AG09309 (cell line): Measurements from ENCODE around the gene LYPD5.
A peak's percentile ranks its signal among the peaks of the same experiment; 100 is the strongest.
"Not testable (repeated sequence)": the region's sequence is repeated elsewhere in the genome, so short reads cannot be mapped to it uniquely, and the experiment has no call there.

Source experiments
- DNase-seq: peaks from one replicate; pipeline ENCODE4 v3.0.0-alpha.2; 2010; ENCODE audit warnings: low read depth
- H3K4me3 ChIP-seq: 2 replicates; pipeline ENCODE4 v1.5.1; 2011; ENCODE audit warnings: mild to moderate bottlenecking, low read depth, low read length, moderate library complexity; ENCODE audit not compliant: control insufficient read depth
- TF ChIP-seq, protein P1 (sequence below): IDR thresholded peaks from 2 replicates; pipeline ENCODE4 v1.5.1; 2011; ENCODE audit warnings: mild to moderate bottlenecking, low read depth, low read length, inconsistent platforms; ENCODE audit not compliant: insufficient read depth, control insufficient read depth; ENCODE audit errors: missing control alignments

LYPD5 gene

GRCh38 chr19:43765109-43765876 is 37.0 kb downstream of the LYPD5 start:
- H3K4me3 ChIP-seq, result no peak overlapping the region
- TF ChIP-seq, protein P1, sequence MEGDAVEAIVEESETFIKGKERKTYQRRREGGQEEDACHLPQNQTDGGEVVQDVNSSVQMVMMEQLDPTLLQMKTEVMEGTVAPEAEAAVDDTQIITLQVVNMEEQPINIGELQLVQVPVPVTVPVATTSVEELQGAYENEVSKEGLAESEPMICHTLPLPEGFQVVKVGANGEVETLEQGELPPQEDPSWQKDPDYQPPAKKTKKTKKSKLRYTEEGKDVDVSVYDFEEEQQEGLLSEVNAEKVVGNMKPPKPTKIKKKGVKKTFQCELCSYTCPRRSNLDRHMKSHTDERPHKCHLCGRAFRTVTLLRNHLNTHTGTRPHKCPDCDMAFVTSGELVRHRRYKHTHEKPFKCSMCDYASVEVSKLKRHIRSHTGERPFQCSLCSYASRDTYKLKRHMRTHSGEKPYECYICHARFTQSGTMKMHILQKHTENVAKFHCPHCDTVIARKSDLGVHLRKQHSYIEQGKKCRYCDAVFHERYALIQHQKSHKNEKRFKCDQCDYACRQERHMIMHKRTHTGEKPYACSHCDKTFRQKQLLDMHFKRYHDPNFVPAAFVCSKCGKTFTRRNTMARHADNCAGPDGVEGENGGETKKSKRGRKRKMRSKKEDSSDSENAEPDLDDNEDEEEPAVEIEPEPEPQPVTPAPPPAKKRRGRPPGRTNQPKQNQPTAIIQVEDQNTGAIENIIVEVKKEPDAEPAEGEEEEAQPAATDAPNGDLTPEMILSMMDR, result no peak
- peak; percentile 90 for DNase-seq

DNA sequence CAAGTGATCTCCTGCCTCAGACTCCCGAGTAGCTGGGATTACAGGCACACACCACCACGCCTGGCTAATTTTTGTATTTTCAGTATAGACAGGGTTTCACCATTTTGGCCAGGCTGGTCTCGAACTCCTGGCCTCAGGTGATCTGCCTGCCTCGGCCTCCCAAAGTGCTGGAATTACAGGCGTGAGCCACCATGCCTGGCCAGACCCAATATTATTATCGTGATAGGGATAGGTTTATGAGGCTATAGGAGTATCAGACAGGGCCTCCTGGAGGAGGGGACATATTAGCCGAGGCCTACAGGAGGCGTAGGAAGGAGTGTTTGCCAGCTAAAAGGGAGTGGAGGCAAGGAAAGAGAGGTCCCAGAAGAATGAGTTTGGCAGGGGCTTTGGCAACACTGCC is 37.6 kb downstream of the LYPD5 start:
- not testable (repeated sequence) for DNase-seq, H3K4me3 ChIP-seq

DNA sequence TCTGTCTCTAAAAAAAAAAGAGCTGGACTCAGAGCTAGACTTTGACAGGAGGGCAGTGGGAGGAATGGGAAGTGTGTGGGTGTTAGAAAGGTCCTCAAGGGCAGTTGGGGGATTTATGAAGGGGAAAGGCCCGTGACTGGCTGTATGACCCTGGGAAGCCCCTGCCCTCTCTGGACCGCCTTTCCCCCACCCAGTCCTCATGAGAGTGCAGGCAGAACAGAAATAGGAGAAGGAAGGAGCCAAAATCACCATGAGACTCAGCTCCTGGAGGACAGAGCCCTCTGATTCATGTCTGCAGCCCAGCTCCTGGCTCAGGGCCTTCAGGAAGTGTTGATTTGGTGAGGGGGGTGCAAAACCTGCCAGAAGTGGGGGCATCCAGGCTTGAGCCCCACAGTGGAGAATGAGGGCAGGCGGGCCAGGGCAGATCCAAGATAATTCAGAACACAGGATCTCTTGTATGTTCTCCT is 38.7 kb downstream of the LYPD5 start:
- H3K4me3 ChIP-seq, result no peak overlapping the region
- TF ChIP-seq, protein P1, result no peak
- no peak for DNase-seq

GRCh38 chr19:43762814-43763213 is 39.4 kb downstream of the LYPD5 start:
- TF ChIP-seq, protein P1, result no peak
- no peak overlapping the region for H3K4me3 ChIP-seq
- no peak for DNase-seq

GRCh38 chr19:43760941-43761340 is 41.3 kb downstream of the LYPD5 start:
- DNase-seq, result no peak
- no peak overlapping the region for H3K4me3 ChIP-seq
- TF ChIP-seq, protein P1, result no peak

DNA sequence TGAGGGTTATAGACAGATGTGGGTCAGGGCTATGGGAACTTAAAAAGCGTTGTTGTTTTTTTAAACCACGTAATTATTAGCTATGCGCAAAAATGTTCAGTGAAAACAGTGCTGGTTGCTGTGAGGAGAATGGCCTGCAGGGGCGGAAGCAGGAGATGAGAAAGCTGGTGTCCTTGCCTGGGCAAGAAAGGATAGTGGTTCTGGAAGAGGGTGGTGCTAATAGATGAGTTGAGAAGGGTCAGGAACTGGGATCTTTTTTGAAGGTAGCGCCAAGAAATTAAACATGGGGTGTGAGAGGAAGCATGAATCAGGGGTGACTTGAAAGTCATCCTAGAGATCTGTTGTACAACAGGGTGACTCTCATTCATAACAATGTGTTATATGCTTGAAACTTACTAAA is 42.7 kb downstream of the LYPD5 start:
- no peak overlapping the region for H3K4me3 ChIP-seq
- DNase-seq, result no peak
- TF ChIP-seq, protein P1, result peak; percentile 65

- peak overlapping the region; percentile 83 for H3K4me3 ChIP-seq
- no peak for DNase-seq
- TF ChIP-seq, protein P1, result no peak
Measured at GRCh38 chr19:43755256-43755801, 46.9 kb downstream of the LYPD5 start.
